Activated CD4-positive, alpha-beta T cell treated with anti-CD3 and anti-CD28 coated beads, Interleukin-2, amount 50 U/mL, for 48 hours (primary cell): ENCODE results near the gene ESR2.
"Not testable (repeated sequence)": the region's sequence is repeated elsewhere in the genome, so short reads cannot be mapped to it uniquely, and the experiment has no call there.

Source experiments
- DNase-seq, 2 experiments: peaks; one replicate each; pipeline ENCODE4 v3.0.0-alpha.2; 2020

The ESR2 gene

GRCh38 chr14:64220056-64220455, 74.1 kb downstream of the ESR2 start:
- DNase-seq, result no peak

DNA sequence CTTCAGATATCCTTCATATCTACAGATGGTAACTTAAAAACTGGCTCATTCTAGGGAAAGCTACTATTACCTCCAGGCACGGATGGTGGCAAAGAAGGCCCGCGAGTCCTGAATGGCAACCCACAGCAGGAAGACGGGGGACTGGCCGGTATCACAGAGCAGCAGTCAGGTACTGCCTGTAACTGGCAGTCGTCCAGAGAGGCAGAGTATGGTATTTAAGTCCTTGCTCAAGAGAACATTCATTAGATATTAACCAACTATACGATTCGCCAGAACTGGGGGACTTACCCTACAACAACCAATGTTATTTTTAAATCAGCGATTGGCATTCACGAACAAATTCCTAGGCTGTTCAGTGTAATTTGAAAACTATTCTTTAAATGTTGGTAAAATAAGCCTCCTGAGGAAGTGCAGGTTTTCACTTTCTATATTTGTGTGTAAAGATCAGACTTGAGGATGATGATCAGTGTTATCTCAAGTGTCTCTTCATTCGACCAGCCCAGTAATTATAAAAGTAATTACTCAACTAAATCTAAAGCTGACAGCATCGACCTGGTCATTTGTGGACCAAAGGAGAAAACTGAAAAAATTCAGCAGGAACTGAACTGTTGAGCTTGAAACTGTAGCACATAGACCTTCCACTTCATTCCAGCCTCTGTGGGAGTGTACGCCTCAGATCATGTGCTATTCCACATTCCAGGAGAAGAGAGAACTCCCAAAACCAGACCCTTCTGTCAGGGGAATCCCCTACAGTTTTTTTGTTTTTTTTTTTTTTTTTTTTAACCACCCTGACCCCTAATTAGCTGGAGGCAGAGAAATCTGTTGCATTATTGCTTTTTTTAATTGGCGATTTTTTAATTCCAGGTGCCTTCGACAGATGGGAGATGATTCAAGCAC, 75.6 kb downstream of the ESR2 start:
- no peak for DNase-seq

- DNase-seq, result no peak
Measured at GRCh38 chr14:64217834-64218233, 76.3 kb downstream of the ESR2 start.

GRCh38 chr14:64217308-64217707, 76.9 kb downstream of the ESR2 start:
- no peak for DNase-seq

DNA sequence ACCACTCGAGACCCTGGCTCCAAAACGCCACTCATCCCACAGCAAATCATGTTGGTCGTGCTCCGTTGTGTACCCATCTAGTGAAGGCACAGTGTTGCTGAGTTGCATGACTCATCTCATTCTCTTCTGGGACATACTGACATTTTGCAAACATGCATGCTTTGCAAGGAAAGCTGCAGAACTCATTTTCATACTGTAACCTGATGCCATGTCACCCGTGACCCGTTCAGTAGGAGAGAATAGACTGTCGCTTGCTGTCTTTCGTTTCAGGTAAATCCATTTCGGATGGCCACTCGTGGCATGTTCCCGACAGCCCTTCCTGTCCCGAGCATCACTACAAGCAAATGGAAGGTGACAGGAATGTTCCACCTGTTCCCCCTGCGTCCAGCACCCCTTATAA, 78.2 kb downstream of the ESR2 start:
- no peak for DNase-seq

GRCh38 chr14:64215274-64215673, 78.9 kb downstream of the ESR2 start:
- no peak for DNase-seq

DNA sequence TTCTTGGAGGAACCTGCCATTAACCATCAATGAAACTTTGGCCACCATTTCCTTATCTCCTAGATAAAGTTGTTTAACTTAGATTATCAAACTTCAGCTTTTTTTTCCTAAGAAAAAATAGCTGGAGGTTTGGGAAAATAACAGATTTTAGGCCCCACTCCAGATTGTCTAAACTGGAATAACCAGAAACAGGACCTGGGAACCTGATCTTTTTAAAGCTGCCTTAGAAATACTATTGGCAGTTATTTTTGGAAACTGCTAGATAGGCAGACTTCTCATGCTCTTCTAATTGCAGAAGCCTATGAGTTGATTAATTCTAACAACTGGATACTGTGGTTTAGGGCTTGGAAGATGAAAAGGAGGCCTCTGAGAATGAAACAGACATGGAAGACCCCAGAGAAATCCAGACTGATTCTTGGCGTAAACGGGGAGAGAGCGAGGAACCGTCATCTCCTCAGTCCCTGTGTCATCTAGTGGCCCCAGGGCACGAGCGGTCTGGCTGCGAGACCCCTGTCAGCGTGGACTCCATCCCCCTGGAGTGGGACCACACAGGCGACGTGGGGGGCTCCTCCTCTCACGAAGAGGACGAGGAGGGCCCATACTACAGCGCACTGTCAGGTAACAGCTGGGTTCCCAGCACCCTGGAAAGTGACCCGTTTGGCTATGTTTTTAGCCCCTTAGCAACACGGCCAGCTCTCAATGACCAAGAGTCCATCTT, 80.2 kb downstream of the ESR2 start:
- DNase-seq, result no peak

- DNase-seq, result no peak
Measured at GRCh38 chr14:64213086-64213485, 81.1 kb downstream of the ESR2 start.

DNA sequence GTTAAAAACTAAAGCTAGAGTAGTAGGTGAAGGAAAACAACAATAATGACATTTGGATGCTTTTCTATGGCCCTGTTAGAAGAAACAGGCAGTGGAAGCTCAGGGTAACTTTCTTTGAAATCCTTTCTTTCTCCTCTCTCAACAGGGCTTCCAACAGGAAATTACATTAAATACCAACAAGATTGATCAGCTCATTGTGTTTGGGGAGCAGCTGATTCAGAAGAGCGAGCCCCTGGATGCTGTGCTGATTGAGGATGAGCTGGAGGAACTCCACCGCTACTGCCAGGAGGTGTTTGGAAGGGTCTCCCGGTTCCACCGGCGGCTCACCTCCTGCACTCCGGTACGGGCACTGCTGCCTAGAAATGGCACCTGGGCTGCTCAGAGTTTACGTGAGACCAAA, 81.5 kb downstream of the ESR2 start:
- DNase-seq, result no peak

GRCh38 chr14:64210912-64211311, 83.3 kb downstream of the ESR2 start:
- DNase-seq, result not testable (repeated sequence)

DNA sequence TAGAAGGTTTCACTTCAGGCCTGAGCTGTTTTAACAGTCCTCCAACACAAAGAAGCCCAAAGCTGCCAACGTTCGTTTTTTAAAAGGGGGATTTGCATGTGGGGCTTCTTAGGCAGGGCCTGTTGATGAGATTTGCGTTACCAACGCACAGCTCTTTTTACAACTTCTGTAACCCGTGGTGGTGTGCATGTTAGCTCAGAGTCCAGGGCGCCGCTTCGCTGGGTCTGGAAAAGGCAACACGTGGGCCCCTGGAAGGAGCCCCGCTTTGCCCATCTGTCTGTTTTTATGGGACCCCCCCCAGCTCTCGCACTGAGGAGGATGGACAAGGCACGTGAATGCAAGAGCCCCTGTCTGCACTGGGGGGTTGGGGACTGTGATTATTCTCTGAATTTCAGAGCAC, 84.0 kb downstream of the ESR2 start:
- DNase-seq, result no peak

GRCh38 chr14:64209444-64210131, 84.6 kb downstream of the ESR2 start:
- DNase-seq, result no peak

GRCh38 chr14:64208981-64209380, 85.2 kb downstream of the ESR2 start:
- no peak for DNase-seq

DNA sequence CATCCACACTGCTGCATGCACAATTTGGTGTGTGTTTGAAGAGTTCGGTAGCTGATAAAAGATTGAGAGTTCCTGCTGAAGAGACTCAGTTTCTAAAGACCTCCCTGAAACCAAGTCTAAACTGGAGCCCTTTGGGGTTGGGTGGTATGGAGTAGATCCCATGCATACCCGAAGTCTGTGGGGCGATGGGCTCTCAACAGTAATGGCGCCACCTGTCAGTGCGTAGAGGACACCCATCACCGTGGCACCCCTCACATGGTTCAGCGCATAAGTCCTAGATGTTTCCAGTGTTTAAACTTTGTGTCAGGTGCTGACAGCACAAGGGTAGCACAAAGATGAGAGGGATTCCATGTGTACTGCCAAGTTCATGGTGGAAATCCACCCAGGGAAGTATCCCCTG, 85.9 kb downstream of the ESR2 start:
- no peak for DNase-seq

DNA sequence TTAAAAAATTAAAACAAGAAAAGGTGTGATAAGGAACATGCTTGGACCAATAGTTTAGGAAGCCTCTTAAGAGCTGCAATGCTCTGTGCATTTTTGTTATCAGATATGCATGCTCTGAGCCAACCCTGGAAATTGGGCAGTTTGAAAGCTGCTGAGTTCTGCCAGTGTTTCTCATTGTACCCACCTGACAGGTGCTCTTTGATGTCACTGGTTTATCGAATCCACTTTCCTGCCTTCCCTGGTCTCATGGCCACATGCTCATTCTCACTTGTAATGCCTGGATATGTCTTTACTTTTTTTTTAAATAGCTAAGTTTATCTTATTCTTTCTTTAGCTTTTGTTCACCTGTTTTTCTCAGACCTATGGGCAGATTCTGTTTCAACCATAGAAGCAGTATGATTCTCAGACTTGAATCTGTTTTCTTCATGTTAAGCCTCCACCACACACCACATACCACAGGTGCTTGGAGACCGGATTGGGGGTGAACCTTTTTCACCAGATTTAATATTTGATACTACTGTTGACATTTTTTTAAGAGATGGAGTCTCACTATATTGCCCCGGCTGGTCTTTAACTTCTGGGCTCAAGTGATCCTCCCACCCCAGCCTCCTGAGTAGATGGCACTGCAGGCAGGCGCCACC, 90.7 kb downstream of the ESR2 start:
- DNase-seq, result no peak

GRCh38 chr14:64202716-64203115, 91.5 kb downstream of the ESR2 start:
- DNase-seq, result no peak

DNA sequence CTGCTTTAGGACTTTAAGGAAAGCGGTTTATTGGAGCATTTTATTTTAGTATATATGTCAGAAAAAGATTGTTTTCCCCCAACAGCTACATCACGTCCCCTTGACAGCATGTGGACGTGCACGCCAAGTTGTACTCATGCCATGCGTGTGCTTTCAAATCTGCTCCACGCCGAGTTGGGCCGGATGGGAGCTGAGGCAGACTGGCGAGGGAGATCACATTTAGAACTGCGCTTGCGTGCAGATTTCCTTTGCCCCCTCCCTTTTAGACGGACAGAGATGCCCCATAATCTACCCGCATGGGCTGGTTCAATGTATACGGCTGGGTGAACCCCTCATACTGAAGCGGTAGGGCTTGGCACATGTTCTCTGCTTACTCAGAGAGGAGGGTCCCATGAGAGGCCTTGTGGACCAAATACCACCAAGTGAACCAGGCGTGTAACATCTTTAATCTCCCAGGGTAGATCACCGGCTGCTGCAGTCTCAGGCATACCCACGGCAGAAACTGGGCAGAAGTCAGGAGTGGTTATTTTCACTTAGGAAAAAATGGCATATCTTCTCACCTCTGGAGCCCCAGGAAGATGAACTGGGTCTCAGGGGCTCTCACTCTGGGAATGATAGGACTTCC, 92.1 kb downstream of the ESR2 start:
- no peak for DNase-seq

DNA sequence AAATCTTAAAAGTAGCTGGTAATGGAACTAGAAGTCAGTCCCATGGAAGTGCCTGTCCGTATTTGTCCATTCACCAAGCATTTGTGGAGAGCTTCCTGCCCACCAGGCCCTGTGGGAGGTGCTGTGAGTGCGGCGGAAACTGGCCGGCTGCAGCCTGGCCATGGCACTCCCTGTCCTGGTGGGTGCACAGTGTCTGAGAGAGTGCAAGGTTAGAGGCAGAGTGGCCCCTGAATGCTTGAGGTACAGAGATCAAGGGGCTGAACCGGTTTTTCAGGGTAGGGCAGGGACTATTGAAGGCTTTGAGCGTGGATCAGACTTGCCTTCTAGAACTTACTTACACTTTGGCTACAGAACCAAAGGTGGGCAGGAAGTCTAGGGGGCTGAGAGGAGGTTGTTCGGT, 92.9 kb downstream of the ESR2 start:
- DNase-seq, result no peak

DNA sequence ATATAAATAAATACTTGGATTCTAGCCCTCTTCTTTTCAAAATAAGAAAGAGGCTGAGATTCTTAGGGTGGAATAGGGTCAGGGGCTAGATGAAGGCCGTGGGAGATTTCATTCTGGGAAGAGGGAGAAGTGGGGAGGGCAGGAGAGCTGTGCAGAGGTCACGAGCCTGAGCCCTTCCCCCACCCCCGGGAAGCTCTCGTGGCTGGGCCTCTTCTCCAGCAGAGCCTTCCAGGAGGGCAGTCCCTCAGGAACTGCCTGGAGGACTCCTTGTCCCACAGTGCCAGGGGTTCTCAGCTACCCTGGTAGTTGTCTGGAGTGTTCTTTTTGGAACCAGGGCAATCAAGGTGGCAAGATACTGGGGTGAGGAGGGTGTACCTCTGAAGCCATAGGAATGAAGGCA, 94.0 kb downstream of the ESR2 start:
- no peak for DNase-seq

GRCh38 chr14:64198486-64198885, 95.7 kb downstream of the ESR2 start:
- DNase-seq, result no peak

DNA sequence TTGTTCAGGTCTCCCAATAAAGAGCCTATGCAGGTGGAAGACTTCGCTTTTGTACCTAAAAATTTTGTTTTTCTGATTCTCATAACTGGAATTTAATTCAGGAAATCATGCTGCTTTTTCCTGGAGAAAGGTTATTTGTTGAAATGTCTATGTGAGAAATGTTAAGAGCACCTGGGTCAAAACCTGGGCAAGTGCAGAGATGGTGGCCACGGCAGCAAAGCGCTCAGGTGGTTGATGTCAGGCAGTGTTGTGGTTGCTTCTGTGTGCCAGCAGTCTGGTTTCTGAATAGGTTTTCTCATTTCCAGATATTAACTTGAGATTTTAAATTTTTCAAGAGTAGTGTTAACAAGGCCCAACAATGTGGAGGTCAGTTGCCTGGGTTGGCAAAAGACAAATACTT, 96.2 kb downstream of the ESR2 start:
- DNase-seq, result no peak

GRCh38 chr14:64196814-64197411, 97.3 kb downstream of the ESR2 start:
- peak; percentile 9 to 21 for DNase-seq
